Measurements from ENCODE around the gene MIF4GD. TPM values are rescaled to one million over a fixed set of nuclear protein-coding genes. Genes with fewer than 3 reads are reported as not detected.

MIF4GD gene
- total and polyA plus RNA-seq, 10 of the 15 experiments (the other 5 are each of a cell fraction or from before 2014, with no cell fraction given), result 22.8 to 96.2 (median 60.1) TPM

GRCh38 chr17:75271955-75272847 is 1.2 kb upstream of the MIF4GD start:
- peak overlapping the region; percentile 70 for H3K4me3 ChIP-seq
- in situ Hi-C loops (cut with MboI), result loop anchor here (5.0 kb wide), 1 partner anchor 140 kb away; no protein-coding TSS in a partner anchor
- TF ChIP-seq POLR2A (IDR thresholded peaks at IDR 0.05; ENCODE audit: low read depth, low read length) (peak; percentile 64), POLR2AphosphoS2 (IDR thresholded peaks at IDR 0.05; ENCODE audit: low read depth, low read length) (peak; percentile 22; the same call in 1 of the 2 replicates), ZNF24 (IDR thresholded peaks at IDR 0.05) (no peak), CTCF (IDR thresholded peaks at IDR 0.05 in 2 of 3, conservative IDR thresholded peaks at IDR 0.05 in 1 of 3; ENCODE audit: control insufficient read depth in 2 of 3, extremely low read depth in 1 of 3, insufficient read depth in 1 of 3, low read depth in 3 of 3, low read length in 3 of 3) (peak; percentile 8 to 25 (median 12); a peak in 2 of 6 replicates), BCL3 (IDR thresholded peaks at IDR 0.05; ENCODE audit: borderline replicate concordance, insufficient read depth, low read depth, low read length, poor library complexity, severe bottlenecking) (peak; percentile 43), SUZ12 (IDR thresholded peaks at IDR 0.05; ENCODE audit: unreplicated experiment) (no peak), HSF1 (IDR thresholded peaks at IDR 0.05; ENCODE audit: low read depth, low read length) (no peak), USF2 (IDR thresholded peaks at IDR 0.05; ENCODE audit: borderline replicate concordance, low read depth, low read length) (no peak), PML (IDR thresholded peaks at IDR 0.05; ENCODE audit: low read length) (0 out of 2 replicates have a peak, but pooled peaks have one; percentile 34), MTA3 (IDR thresholded peaks at IDR 0.05; ENCODE audit: borderline replicate concordance, low read length) (peak; percentile 65; the same call in 1 of the 2 replicates)

More at GRCh38 chr17:75271955-75272847, 1.2 kb upstream of the MIF4GD start:
- ChIA-PET RAD21 (ENCODE audit: unreplicated experiment) (interaction anchor here (0.8 to 4.8 kb wide), 10 partner anchors 11 to 146 kb away, joined by 3 to 68 read pairs (median 8); partner anchors contain the start of genes GGA3, GRB2, MRPS7 and SLC25A19), CTCF (interaction anchor here (0.6 to 5.3 kb wide), 21 partner anchors 9 to 361 kb away, joined by 3 to 58 read pairs (median 6); partner anchors contain the start of genes GGA3, MRPL58, MRPS7 and SLC25A19), SMC1A (ENCODE audit: uncharacterized antibody, unreplicated experiment) (interaction anchor here (1.0 to 2.3 kb wide), 5 partner anchors 13 to 140 kb away, joined by 3 to 7 read pairs (median 4); partner anchors contain the start of gene SLC25A19), POLR2A (interaction anchor here (0.5 to 6.4 kb wide), 11 partner anchors 9 to 158 kb away, joined by 3 to 73 read pairs (median 5); partner anchors contain the start of genes GGA3, MRPS7 and SLC25A19)
- Histone ChIP-seq H2AFZ (ENCODE audit: control insufficient read depth, low read depth, low read length) (peak overlapping the region; percentile 15; the same call in 1 of the 2 replicates), H4K20me1 (ENCODE audit: control insufficient read depth, insufficient read depth) (no peaks in the 10 kb centered on the region), H3K27me3 (replicated peaks in 1 of 2; ENCODE audit: control insufficient read depth in 2 of 2, insufficient read depth in 2 of 2, low read length in 1 of 2) (no peaks in the 10 kb centered on the region), H3K79me2 (ENCODE audit: control insufficient read depth, insufficient read depth, low read length) (peaks cover 32% of the 10 kb centered on the region), H3K9ac (ENCODE audit: control insufficient read depth, insufficient read depth, low read length) (peak overlapping the region; percentile 90), H3K27ac (ENCODE audit: control insufficient read depth, insufficient read depth) (peak overlapping the region; percentile 91), H3K36me3 (ENCODE audit: control insufficient read depth in 2 of 2, insufficient read depth in 2 of 2, low read length in 1 of 2) (peaks cover 12 to 21% of the 10 kb centered on the region in 2 experiments; a peak in 3 of 4 replicates), H3K9me3 (replicated peaks; ENCODE audit: control insufficient read depth, insufficient read depth, low read length) (no peaks in the 10 kb centered on the region), H3K4me1 (ENCODE audit: control insufficient read depth, insufficient read depth, low read length) (peaks cover 24% of the 10 kb centered on the region), H3K4me2 (ENCODE audit: control insufficient read depth, insufficient read depth) (peak overlapping the region; percentile 81)
- BruUV-seq (replicated peaks), result no TSS peak
- WGBS (ENCODE audit: insufficient coverage, insufficient replicate concordance, low lambda C conversion rate, missing lambda C conversion rate), result 4% methylated on average over 24 of the region's 24 CpGs
- FAIRE-seq, result no peak
- no peak for DNase-seq (ENCODE audit: low read depth, low spot score)
- ATAC-seq, result peak; percentile 15
- intact Hi-C loops (cut with micrococcal nuclease; ENCODE audit: unreplicated experiment), result loop anchor here (2.0 kb wide), 2 partner anchors 133 to 141 kb away; partner anchors contain the start of gene GRB2
